GM12878 (cell line): Measurements from ENCODE around the gene TNFSF11. TPM values are rescaled to one million over a fixed set of nuclear protein-coding genes. Genes with fewer than 3 reads are reported as not detected.

Source experiments
- ATAC-seq: fragments of 200-7000 bp; cut with Tn5 transposase; 3 replicates; pipeline ENCODE4 v1.9.1; 2020; ENCODE audit warnings: mild to moderate bottlenecking, moderate library complexity
- BruUV-seq: library from RNA; stranded (reverse); fragments of 400-500 nt; replicated peaks from 2 replicates; lab custom pipeline; 2021; lab: Mats Ljungman, UMichigan
- CTCF ChIA-PET: fragments of 300-600 bp; sonication (Branson Sonifier 250); formaldehyde crosslinking; extraction: SDS; loops from one replicate; lab custom pipeline; 2021; ENCODE audit warnings: inconsistent platforms; lab: Yijun Ruan, JAX
- POLR2A ChIA-PET: fragments of 350-600 bp; formaldehyde crosslinking; extraction: SDS; loops from one replicate; lab custom pipeline; 2021; ENCODE audit warnings: inconsistent platforms; lab: Charles Lee
- RAD21 ChIA-PET: fragments of 300-600 bp; sonication (Branson Sonifier 250); formaldehyde crosslinking; loops from one replicate; lab custom pipeline; 2023; ENCODE audit warnings: antibody characterized with exemption; ENCODE audit not compliant: unreplicated experiment; lab: Charles Lee
- SMC1A ChIA-PET: fragments of 300-600 bp; sonication (Branson Sonifier 250); formaldehyde crosslinking; loops from one replicate; lab custom pipeline; 2023; ENCODE audit not compliant: unreplicated experiment, uncharacterized antibody; lab: Charles Lee
- DNase-seq: peaks from one replicate; pipeline ENCODE4 v3.0.0-alpha.2; 2011; ENCODE audit warnings: low read depth, low spot score
- FAIRE-seq: peaks from 3 replicates; lab custom pipeline; 2011; peaks lifted over from hg19 to GRCh38; lab: Jason Lieb, UNC
- H2AFZ ChIP-seq: 2 replicates; pipeline ENCODE4 v1.6.0; 2011; ENCODE audit warnings: low read depth, low read length, control low read depth; ENCODE audit not compliant: control insufficient read depth
- H3K27ac ChIP-seq: 2 replicates; pipeline ENCODE4 v1.5.1; 2011; ENCODE audit warnings: control low read depth; ENCODE audit not compliant: control insufficient read depth, insufficient read depth
- H3K27me3 ChIP-seq, 2 experiments: replicated peaks in 1 of 2; 2 replicates each; pipeline versions ENCODE4 v1.6.0 to v1.6.1; 2011; ENCODE audit warnings: low read length in 1 of 2; ENCODE audit not compliant: control insufficient read depth in 2 of 2, insufficient read depth in 2 of 2
- H3K36me3 ChIP-seq, 2 experiments: 2 replicates each; pipeline ENCODE4 v1.5.1; 2011; ENCODE audit warnings: low read length in 1 of 2; ENCODE audit not compliant: control insufficient read depth in 2 of 2, insufficient read depth in 2 of 2
- H3K4me1 ChIP-seq: 2 replicates; pipeline ENCODE4 v1.6.1; 2011; ENCODE audit warnings: mild to moderate bottlenecking, low read length, moderate library complexity, mixed read lengths; ENCODE audit not compliant: control insufficient read depth, insufficient read depth
- H3K4me2 ChIP-seq: 2 replicates; pipeline ENCODE4 v1.6.0; 2011; ENCODE audit warnings: control low read depth; ENCODE audit not compliant: control insufficient read depth, insufficient read depth
- H3K4me3 ChIP-seq: fragments of 200-600 bp; sonication (generic); 2 replicates; pipeline ENCODE4 v1.5.1; 2016
- H3K79me2 ChIP-seq: 2 replicates; pipeline ENCODE4 v1.6.0; 2011; ENCODE audit warnings: low read length; ENCODE audit not compliant: control insufficient read depth, insufficient read depth
- H3K9ac ChIP-seq: 2 replicates; pipeline ENCODE4 v1.8.0; 2011; ENCODE audit warnings: low read length, control low read depth, mixed read lengths; ENCODE audit not compliant: control insufficient read depth, insufficient read depth
- H3K9me3 ChIP-seq: replicated peaks from 3 replicates; pipeline ENCODE4 v1.5.1; 2011; ENCODE audit warnings: mild to moderate bottlenecking, low read length; ENCODE audit not compliant: control insufficient read depth, insufficient read depth
- H4K20me1 ChIP-seq: 2 replicates; pipeline ENCODE4 v1.6.0; 2011; ENCODE audit not compliant: control insufficient read depth, insufficient read depth
- MAX ChIP-seq: IDR thresholded peaks from 2 replicates; pipeline ENCODE4 v1.6.1; 2012; ENCODE audit warnings: low read depth, low read length, improper control_type of control experiment
- MEF2B ChIP-seq: fragments of 450-650 bp; IDR thresholded peaks from 2 replicates; pipeline ENCODE4 v1.6.1; 2018; ENCODE audit warnings: mild to moderate bottlenecking, moderate library complexity; ENCODE audit not compliant: partially characterized antibody, poor library complexity, severe bottlenecking
- MTA2 ChIP-seq: fragments of 450-650 bp; IDR thresholded peaks from 2 replicates; pipeline ENCODE4 v1.6.1; 2016; ENCODE audit warnings: low read depth, mild to moderate bottlenecking, moderate library complexity
- STAT3 ChIP-seq: IDR thresholded peaks from 2 replicates; pipeline ENCODE4 v1.6.1; 2011; ENCODE audit warnings: low read depth, low read length, improper control_type of control experiment
- WGBS: methylation state at CpG from one replicate; pipeline ENCODE4 v1.1.6; 2016; ENCODE audit warnings: low lambda C conversion rate; ENCODE audit not compliant: insufficient replicate concordance, insufficient coverage; ENCODE audit errors: missing lambda C conversion rate; 5-methylcytosine and 5-hydroxymethylcytosine counted together
- in situ Hi-C: fragments of 300-500 bp; cut with MboI; formaldehyde crosslinking; loops from 9 replicates; pipeline ENCODE4 v1.14.3; 2018; ENCODE audit warnings: mixed read lengths
- intact Hi-C: fragments of 100-400 bp; cut with micrococcal nuclease; formaldehyde crosslinking; loops from one replicate; pipeline ENCODE4 v1.14.2; 2022; ENCODE audit not compliant: unreplicated experiment
- polyA plus RNA-seq, 11 experiments: library from polyadenylated mRNA; depleted of rRNA in 4 of 11; unstranded in 6 of 11; stranded (reverse) in 5 of 11; fragments of >200 nt; fragmentation: Nextera tagmentation in 4 of 11; fragmentation: Illumina TruSeq in 1 of 11; extraction: Ambion mirVana in 4 of 11; extraction: Trizol in 1 of 11; gene quantifications; 1 replicate in 1 of 11; 2 replicates in 10 of 11; pipeline versions ENCODE4 v1.2.1 to v1.2.3, GENCODE V29; 2011 to 2016; ENCODE audit warnings: inconsistent platforms in 2 of 11, missing spikeins in 2 of 11, low read depth in 1 of 11
- total RNA-seq, 4 experiments: library from RNA; depleted of rRNA in 3 of 4; stranded (reverse); fragments of >200 nt in 3 of 4; fragmentation: Illumina TruSeq in 1 of 4; extraction: Trizol in 1 of 4; gene quantifications; 2 replicates each; pipeline versions ENCODE4 v1.2.1 to v1.2.3, GENCODE V29; 2013 to 2021
- TF ChIP-seq, protein P1 (sequence below): fragments of 450-650 bp; IDR thresholded peaks from 2 replicates; pipeline ENCODE4 v1.6.1; 2017; ENCODE audit warnings: antibody characterized with exemption, mild to moderate bottlenecking, moderate library complexity
- TF ChIP-seq, protein P2 (sequence below): fragments of 450-650 bp; IDR thresholded peaks from 2 replicates; pipeline ENCODE4 v1.6.1; 2017; ENCODE audit warnings: mild to moderate bottlenecking, moderate library complexity

The TNFSF11 gene
- total and polyA plus RNA-seq, 10 of the 15 experiments (the other 5 are each of a cell fraction or from before 2014, with no cell fraction given): 0.86 to 14.8 (median 10.0) TPM

- no peak for TF ChIP-seq STAT3
- TF ChIP-seq, all 136 proteins: peak for 10
Observed at GRCh38 chr13:42602906-42603305, 29.0 kb downstream of the TNFSF11 start (continued).

- in situ Hi-C loops (no loop called here), intact Hi-C loops (no loop called here)
- Histone ChIP-seq H3K4me3 (no peak overlapping the region), H3K27ac (peak overlapping the region; percentile 64), H2AFZ (peak overlapping the region; percentile 13; the same call in 1 of the 2 replicates), H3K4me1 (peaks cover 15% of the 10 kb centered on the region), H4K20me1 (no peaks in the 10 kb centered on the region), H3K4me2 (peak overlapping the region; percentile 60), H3K79me2 (no peaks in the 10 kb centered on the region), H3K9me3 (no peaks in the 10 kb centered on the region), H3K27me3 (no peaks in the 10 kb centered on the region), H3K9ac (peak overlapping the region; percentile 27; the same call in 1 of the 2 replicates), H3K36me3 (0 out of 4 replicates have a peak, but pooled peaks cover 0 to 10% of the 10 kb centered on the region in 2 experiments)
- POLR2A ChIA-PET: no interaction called here
- BruUV-seq: no TSS peak
- SMC1A ChIA-PET: no interaction called here
- ATAC-seq (peak; percentile 43), FAIRE-seq (no peak), DNase-seq (no peak)
- WGBS: 63% methylated on average over 2 of the region's 2 CpGs
- RAD21 ChIA-PET: no interaction called here
- TF ChIP-seq, protein P1, sequence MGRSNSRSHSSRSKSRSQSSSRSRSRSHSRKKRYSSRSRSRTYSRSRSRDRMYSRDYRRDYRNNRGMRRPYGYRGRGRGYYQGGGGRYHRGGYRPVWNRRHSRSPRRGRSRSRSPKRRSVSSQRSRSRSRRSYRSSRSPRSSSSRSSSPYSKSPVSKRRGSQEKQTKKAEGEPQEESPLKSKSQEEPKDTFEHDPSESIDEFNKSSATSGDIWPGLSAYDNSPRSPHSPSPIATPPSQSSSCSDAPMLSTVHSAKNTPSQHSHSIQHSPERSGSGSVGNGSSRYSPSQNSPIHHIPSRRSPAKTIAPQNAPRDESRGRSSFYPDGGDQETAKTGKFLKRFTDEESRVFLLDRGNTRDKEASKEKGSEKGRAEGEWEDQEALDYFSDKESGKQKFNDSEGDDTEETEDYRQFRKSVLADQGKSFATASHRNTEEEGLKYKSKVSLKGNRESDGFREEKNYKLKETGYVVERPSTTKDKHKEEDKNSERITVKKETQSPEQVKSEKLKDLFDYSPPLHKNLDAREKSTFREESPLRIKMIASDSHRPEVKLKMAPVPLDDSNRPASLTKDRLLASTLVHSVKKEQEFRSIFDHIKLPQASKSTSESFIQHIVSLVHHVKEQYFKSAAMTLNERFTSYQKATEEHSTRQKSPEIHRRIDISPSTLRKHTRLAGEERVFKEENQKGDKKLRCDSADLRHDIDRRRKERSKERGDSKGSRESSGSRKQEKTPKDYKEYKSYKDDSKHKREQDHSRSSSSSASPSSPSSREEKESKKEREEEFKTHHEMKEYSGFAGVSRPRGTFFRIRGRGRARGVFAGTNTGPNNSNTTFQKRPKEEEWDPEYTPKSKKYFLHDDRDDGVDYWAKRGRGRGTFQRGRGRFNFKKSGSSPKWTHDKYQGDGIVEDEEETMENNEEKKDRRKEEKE: no peak
- TF ChIP-seq MTA2 (0 out of 2 replicates have a peak, but pooled peaks have one; percentile 4), MAX (no peak), MEF2B (no peak)
- TF ChIP-seq, protein P2, sequence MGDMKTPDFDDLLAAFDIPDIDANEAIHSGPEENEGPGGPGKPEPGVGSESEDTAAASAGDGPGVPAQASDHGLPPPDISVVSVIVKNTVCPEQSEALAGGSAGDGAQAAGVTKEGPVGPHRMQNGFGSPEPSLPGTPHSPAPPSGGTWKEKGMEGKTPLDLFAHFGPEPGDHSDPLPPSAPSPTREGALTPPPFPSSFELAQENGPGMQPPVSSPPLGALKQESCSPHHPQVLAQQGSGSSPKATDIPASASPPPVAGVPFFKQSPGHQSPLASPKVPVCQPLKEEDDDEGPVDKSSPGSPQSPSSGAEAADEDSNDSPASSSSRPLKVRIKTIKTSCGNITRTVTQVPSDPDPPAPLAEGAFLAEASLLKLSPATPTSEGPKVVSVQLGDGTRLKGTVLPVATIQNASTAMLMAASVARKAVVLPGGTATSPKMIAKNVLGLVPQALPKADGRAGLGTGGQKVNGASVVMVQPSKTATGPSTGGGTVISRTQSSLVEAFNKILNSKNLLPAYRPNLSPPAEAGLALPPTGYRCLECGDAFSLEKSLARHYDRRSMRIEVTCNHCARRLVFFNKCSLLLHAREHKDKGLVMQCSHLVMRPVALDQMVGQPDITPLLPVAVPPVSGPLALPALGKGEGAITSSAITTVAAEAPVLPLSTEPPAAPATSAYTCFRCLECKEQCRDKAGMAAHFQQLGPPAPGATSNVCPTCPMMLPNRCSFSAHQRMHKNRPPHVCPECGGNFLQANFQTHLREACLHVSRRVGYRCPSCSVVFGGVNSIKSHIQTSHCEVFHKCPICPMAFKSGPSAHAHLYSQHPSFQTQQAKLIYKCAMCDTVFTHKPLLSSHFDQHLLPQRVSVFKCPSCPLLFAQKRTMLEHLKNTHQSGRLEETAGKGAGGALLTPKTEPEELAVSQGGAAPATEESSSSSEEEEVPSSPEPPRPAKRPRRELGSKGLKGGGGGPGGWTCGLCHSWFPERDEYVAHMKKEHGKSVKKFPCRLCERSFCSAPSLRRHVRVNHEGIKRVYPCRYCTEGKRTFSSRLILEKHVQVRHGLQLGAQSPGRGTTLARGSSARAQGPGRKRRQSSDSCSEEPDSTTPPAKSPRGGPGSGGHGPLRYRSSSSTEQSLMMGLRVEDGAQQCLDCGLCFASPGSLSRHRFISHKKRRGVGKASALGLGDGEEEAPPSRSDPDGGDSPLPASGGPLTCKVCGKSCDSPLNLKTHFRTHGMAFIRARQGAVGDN: no peak
- CTCF ChIA-PET: interaction anchor here (1.3 kb wide), 1 partner anchor 8 kb away, joined by 3 read pairs; no protein-coding TSS in a partner anchor
Observed at GRCh38 chr13:42603571-42603970, 29.6 kb downstream of the TNFSF11 start.
